GM23338 (cell line): ENCODE data around the gene GPATCH4. TPM values are rescaled to one million over a fixed set of nuclear protein-coding genes. Genes with fewer than 3 reads are reported as not detected.

Experiments
- ATAC-seq: fragments of 200-7000 bp; cut with Tn5 transposase; 3 replicates; pipeline ENCODE4 v1.9.1; 2020
- DNase-seq: peaks from one replicate; pipeline ENCODE4 v3.0.0-alpha.2; 2015; ENCODE audit warnings: low spot score
- H2AFZ ChIP-seq: fragments of 200-600 bp; sonication (generic); 2 replicates; pipeline ENCODE4 v1.8.0; 2016; ENCODE audit warnings: antibody characterized with exemption, mild to moderate bottlenecking, moderate library complexity
- H3F3A ChIP-seq: fragments of 200-600 bp; sonication (generic); replicated peaks from 2 replicates; pipeline ENCODE4 v1.8.0; 2017; ENCODE audit warnings: antibody characterized with exemption, mixed run types, low read depth
- H3K27ac ChIP-seq: fragments of 200-600 bp; sonication (generic); 2 replicates; pipeline ENCODE4 v1.6.1; 2016; ENCODE audit warnings: low read depth
- H3K27me3 ChIP-seq: fragments of 200-600 bp; sonication (generic); 2 replicates; pipeline ENCODE4 v1.8.0; 2016; ENCODE audit warnings: mild to moderate bottlenecking, mixed run types, moderate library complexity; ENCODE audit not compliant: insufficient read depth
- H3K36me3 ChIP-seq: fragments of 200-600 bp; sonication (generic); 2 replicates; pipeline ENCODE4 v1.8.0; 2016; ENCODE audit warnings: mild to moderate bottlenecking; ENCODE audit not compliant: insufficient read depth
- H3K4me1 ChIP-seq: fragments of 200-600 bp; sonication (generic); 2 replicates; pipeline ENCODE4 v1.8.0; 2016; ENCODE audit warnings: mild to moderate bottlenecking, moderate library complexity; ENCODE audit not compliant: insufficient read depth
- H3K4me2 ChIP-seq: fragments of 200-600 bp; sonication (generic); 2 replicates; pipeline ENCODE4 v1.7.1; 2017; ENCODE audit warnings: mixed run types
- H3K4me3 ChIP-seq: fragments of 200-600 bp; sonication (generic); 2 replicates; pipeline ENCODE4 v1.6.1; 2016; ENCODE audit warnings: mixed run types
- H3K79me2 ChIP-seq: fragments of 200-600 bp; sonication (generic); replicated peaks from 2 replicates; pipeline ENCODE4 v1.8.0; 2017; ENCODE audit warnings: mild to moderate bottlenecking; ENCODE audit not compliant: insufficient read depth
- H3K9me2 ChIP-seq: fragments of 200-600 bp; sonication (generic); 2 replicates; pipeline ENCODE4 v1.8.0; 2017; ENCODE audit not compliant: insufficient read depth
- H4K20me1 ChIP-seq: fragments of 200-600 bp; sonication (generic); replicated peaks from 2 replicates; pipeline ENCODE4 v1.8.0; 2017; ENCODE audit warnings: mild to moderate bottlenecking; ENCODE audit not compliant: insufficient read depth
- H3K27ac Mint-ChIP-seq: 2 replicates; pipeline ENCODE4 v1.8.0; 2020; ENCODE audit warnings: inconsistent platforms, mild to moderate bottlenecking, moderate library complexity, mixed read lengths
- H3K27me3 Mint-ChIP-seq: 3 replicates; pipeline ENCODE4 v1.8.0; 2022; ENCODE audit warnings: low read depth, mild to moderate bottlenecking, moderate library complexity, mixed read lengths, inconsistent platforms; ENCODE audit not compliant: insufficient read depth, poor library complexity
- H3K36me3 Mint-ChIP-seq: 3 replicates; pipeline ENCODE4 v1.8.0; 2021; ENCODE audit warnings: low read depth, mild to moderate bottlenecking, inconsistent platforms, moderate library complexity, mixed read lengths
- H3K4me1 Mint-ChIP-seq: 3 replicates; pipeline ENCODE4 v1.8.0; 2020; ENCODE audit warnings: mild to moderate bottlenecking, inconsistent platforms, mixed read lengths
- H3K4me3 Mint-ChIP-seq: 3 replicates; pipeline ENCODE4 v1.8.0; 2021; ENCODE audit warnings: moderate library complexity, mild to moderate bottlenecking, inconsistent platforms, mixed read lengths
- H3K9me3 Mint-ChIP-seq: 3 replicates; pipeline ENCODE4 v1.8.0; 2020; ENCODE audit warnings: moderate library complexity, mild to moderate bottlenecking, inconsistent platforms, mixed read lengths
- CREB1 ChIP-seq: fragments of 250-450 bp; sonication (Bioruptor Pico); IDR thresholded peaks from 2 replicates; pipeline ENCODE4 v1.5.0; 2020; ENCODE audit warnings: low read depth, mild to moderate bottlenecking, moderate library complexity
- CTCF ChIP-seq, 2 experiments: fragments of 200-600 bp in 1 of 2; sonication (generic) in 1 of 2; conservative IDR thresholded peaks; 2 replicates each; pipeline versions ENCODE4 v1.5.1 to v1.6.1; 2016 to 2017; ENCODE audit warnings: antibody characterized with exemption in 2 of 2, low read depth in 2 of 2, mild to moderate bottlenecking in 2 of 2, moderate library complexity in 1 of 2
- EZH2 ChIP-seq: fragments of 200-600 bp; sonication (generic); IDR thresholded peaks from one replicate; pipeline ENCODE4 v1.8.0; 2017; ENCODE audit warnings: antibody characterized with exemption, mild to moderate bottlenecking, low read depth; ENCODE audit not compliant: unreplicated experiment
- JUNB ChIP-seq: IDR thresholded peaks from one replicate; pipeline ENCODE4 v1.6.1; 2016; ENCODE audit warnings: antibody characterized with exemption; ENCODE audit not compliant: unreplicated experiment
- ZNF331 ChIP-seq: fragments of 250-450 bp; sonication (Bioruptor Pico); IDR thresholded peaks from 2 replicates; pipeline ENCODE4 v1.5.0; 2020; ENCODE audit warnings: low read depth, mild to moderate bottlenecking, moderate library complexity
- ZNF462 ChIP-seq: fragments of 250-450 bp; sonication (Bioruptor Pico); IDR thresholded peaks from 2 replicates; pipeline ENCODE4 v1.5.0; 2020; ENCODE audit warnings: mild to moderate bottlenecking, moderate library complexity
- polyA plus RNA-seq: library from polyadenylated mRNA; unstranded; fragments of >200 nt; fragmentation: Nextera tagmentation; extraction: Ambion mirVana; gene quantifications from 2 replicates; pipeline ENCODE4 v1.2.1, GENCODE V29; 2016
- total RNA-seq: library from RNA; depleted of rRNA; stranded (reverse); fragments of >200 nt; shearing (Covaris generic); gene quantifications from 2 replicates; pipeline ENCODE4 v1.2.3, GENCODE V29; 2014

Gene GPATCH4
- total and polyA plus RNA-seq, 2 experiments from 2014 or later: 58.9 to 187 TPM

- DNase-seq (no peak), ATAC-seq (no peak)
- H3K9me3 Mint-ChIP-seq: no peaks in the 10 kb centered on the region
- H4K20me1 ChIP-seq: peaks cover 7% of the 10 kb centered on the region
- peaks cover 2% of the 10 kb centered on the region for H3K4me1 ChIP-seq
- 0 out of 2 replicates have a peak, but pooled peaks cover 3% of the 10 kb centered on the region for H3F3A ChIP-seq
- TF ChIP-seq CTCF (conservative IDR thresholded peaks at IDR 0.05; ENCODE audit: low read depth in 2 of 2) (no peak), CREB1 (CRISPR knock-in tag) (no peak), ZNF462 (CRISPR knock-in tag) (no peak), EZH2 (no peak), JUNB (no peak), ZNF331 (no peak)
- peaks cover 5% of the 10 kb centered on the region for H3K27me3 Mint-ChIP-seq
- no peak overlapping the region for H3K27ac ChIP-seq
- H3K4me3 ChIP-seq: no peak overlapping the region
- H2AFZ ChIP-seq: no peak overlapping the region
- H3K4me2 ChIP-seq: no peak overlapping the region
- H3K79me2 ChIP-seq: peaks cover 13% of the 10 kb centered on the region
- no peak overlapping the region for H3K4me3 Mint-ChIP-seq
- H3K27me3 ChIP-seq: no peaks in the 10 kb centered on the region
- 0 out of 2 replicates have a peak, but pooled peaks cover 13% of the 10 kb centered on the region for H3K36me3 ChIP-seq
- H3K4me1 Mint-ChIP-seq: peaks cover 7% of the 10 kb centered on the region
- peaks cover 37% of the 10 kb centered on the region for H3K36me3 Mint-ChIP-seq
- no peaks in the 10 kb centered on the region for H3K9me2 ChIP-seq
- no peak overlapping the region for H3K27ac Mint-ChIP-seq
Observed at GRCh38 chr1:156566436-156566835, 34.8 kb downstream of the GPATCH4 start.
